HCT116 (cell line): ENCODE results near the gene SWT1.

Source experiments
- CTCF ChIP-seq, 3 experiments: fragments of 200-600 bp in 1 of 3; sonication (generic) in 1 of 3; IDR thresholded peaks in 2 of 3; conservative IDR thresholded peaks in 1 of 3; 2 replicates each; pipeline ENCODE4 v1.5.1; 2012 to 2017; ENCODE audit warnings: low read depth in 2 of 3, low read length in 2 of 3, antibody characterized with exemption in 1 of 3, borderline replicate concordance in 1 of 3, control low read depth in 1 of 3, mild to moderate bottlenecking in 1 of 3, mixed read lengths in 1 of 3, mixed run types in 1 of 3, moderate library complexity in 1 of 3; ENCODE audit not compliant: insufficient read depth in 1 of 3
- EGR1 ChIP-seq: IDR thresholded peaks from 2 replicates; pipeline ENCODE4 v1.6.1; 2012; ENCODE audit warnings: low read depth

- TF ChIP-seq CTCF (IDR thresholded peaks at IDR 0.05 in 2 of 3, conservative IDR thresholded peaks at IDR 0.05 in 1 of 3; ENCODE audit: borderline replicate concordance in 1 of 3, insufficient read depth in 1 of 3, low read depth in 2 of 3, low read length in 2 of 3) (no peak), EGR1 (no peak)
Measured at GRCh38 chr1:185207980-185208602, 51.1 kb downstream of the SWT1 start.
